NK-92 treated with Interleukin-12 subunit alpha and Interleukin-12 subunit beta, amount 100 ng/mL, for 24 hours (cell line): Measurements from ENCODE around the gene AP1S2.

Experiments used
- DNase-seq: peaks from one replicate; lab custom pipeline; 2025; lab: John Stamatoyannopoulos, UW

The AP1S2 gene

DNA sequence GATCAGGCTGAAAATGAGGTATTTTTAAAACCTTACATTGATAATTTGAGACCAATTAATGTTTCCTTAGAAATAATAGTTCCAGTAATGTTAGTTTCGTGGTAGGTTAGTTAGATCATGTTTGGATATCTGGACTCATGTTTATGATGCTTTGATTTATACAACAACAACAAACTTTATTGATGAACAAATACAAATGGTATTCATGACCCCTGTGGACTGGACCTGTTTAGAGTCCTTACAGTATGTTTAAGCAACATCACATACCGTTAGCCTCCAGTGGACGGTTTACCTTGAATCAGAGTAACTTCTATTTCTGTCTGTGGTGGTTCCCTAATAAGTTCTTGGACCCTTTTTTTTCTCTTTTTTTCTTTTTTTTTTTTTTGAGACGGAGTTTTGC is 46.4 kb downstream of the AP1S2 start:
- no peak for DNase-seq

GRCh38 chrX:15804563-15804962 is 50.0 kb downstream of the AP1S2 start:
- no peak for DNase-seq

DNA sequence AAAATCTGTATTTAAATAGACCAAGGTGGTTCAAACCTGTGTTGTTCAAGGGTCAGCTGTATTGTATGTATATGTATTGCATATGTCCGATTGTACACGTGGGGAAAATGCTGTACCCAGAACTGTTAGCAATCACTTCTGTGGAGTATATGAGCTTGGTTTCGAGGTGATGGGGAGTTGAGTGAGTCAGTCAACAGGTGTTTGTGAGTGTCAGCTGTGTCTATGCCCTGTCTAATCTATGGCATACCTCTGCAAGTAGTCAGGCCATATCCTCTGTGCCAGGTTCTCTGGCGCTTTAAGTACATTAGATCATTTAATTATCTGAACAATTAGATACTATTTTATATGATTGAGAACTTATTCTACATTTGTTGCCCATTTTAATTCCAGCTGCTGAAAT is 56.9 kb downstream of the AP1S2 start:
- DNase-seq = no peak

DNA sequence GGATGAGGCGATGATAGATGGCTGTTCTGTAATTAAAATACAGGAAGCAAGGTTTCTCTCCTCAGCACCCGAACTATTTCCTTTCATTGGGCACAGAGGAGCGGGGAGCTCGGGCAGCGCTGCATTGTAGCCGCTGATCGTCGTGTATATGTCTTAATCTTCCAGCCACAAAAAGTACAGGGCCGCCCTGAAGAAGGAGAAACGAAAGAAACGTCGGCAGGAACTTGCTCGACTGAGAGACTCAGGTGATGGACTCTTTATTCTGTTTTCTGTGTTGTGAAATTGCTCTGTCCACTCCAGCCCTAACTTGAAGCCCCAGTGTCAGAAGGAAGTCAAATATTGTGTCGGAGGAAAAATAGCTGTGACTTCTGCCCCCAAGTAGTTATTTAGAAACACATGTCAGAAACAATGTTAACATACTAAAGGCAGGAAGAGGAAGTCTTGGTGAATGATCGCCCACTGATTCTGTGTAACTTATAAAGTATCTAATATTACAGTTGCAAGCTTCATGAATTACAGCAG is 63.8 kb downstream of the AP1S2 start:
- DNase-seq = no peak

DNA sequence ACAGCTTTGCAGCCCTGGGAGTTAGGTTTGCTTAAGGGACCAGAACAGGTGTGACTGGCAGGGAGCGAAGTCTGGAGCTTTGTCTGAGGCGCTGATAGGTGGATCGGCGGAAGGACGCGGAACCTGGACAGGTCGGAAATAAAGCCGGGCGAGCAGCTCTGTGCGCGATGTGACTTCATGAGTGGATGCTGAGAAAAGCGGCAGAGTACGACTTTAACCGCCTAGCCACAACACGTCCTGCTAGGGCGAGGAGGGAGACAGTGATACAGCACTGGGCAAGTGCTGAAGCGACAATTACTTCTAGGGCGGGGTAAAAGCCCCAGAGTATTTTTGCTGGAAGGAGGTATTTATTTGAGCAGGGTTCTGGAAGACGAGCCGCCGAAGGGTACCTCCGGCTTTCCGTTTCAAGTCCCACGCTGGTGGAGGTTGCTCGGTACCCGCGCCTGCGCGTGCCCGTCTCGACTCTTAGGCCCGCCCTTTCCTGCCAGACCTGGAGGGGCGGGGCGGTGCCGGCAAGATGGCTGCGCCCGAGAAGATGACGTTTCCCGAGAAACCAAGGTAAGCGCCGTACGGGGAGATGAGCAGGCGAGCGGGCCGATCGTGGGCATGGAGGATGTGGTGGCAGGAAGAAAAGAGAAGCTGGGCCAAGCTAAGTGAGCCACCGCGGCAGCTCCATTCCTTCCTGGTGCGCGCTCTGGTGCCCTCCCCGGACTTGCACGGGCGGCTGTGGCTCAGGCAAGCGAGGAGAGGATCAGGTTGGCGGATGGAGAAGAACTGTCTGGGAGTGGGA is 64.4 kb downstream of the AP1S2 start, which contains the start of gene ZRSR2:
Gene ZRSR2, plus strand, starts transcription at position 506 of the 790 bp plus-strand sequence. Its CDS starts 12 bp downstream, at position 518.
- DNase-seq = peak; percentile 78

DNA sequence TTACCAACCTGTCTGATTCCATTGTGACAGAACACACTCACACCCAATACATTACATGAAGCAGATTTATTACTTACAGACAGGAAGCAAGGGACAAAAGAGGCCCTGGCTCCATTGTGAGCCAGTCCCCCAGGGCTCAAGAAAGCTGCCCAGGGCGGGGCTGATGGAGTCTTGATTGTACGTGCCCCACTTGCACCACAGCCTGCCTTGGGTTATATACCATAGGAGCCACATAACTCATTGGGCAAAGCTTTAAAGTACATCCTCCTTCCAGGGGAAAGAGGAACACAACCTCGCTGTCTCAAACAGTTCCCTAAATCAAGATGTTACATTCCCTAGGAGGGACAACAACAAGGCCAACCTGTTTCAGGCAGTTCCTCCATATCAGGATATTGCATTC is 67.7 kb downstream of the AP1S2 start:
- DNase-seq = no peak

GRCh38 chrX:15785176-15785750 is 69.3 kb downstream of the AP1S2 start:
- DNase-seq = peak; percentile 12

GRCh38 chrX:15781961-15782699 is 72.5 kb downstream of the AP1S2 start:
- no peak for DNase-seq
